HEK293T (cell line): ENCODE data around the gene PDCD6IP.

Experiments used
- CTCF ChIA-PET: fragments of 350-600 bp; formaldehyde crosslinking; extraction: SDS; loops from one replicate; lab custom pipeline; 2021; ENCODE audit warnings: antibody characterized with exemption, inconsistent platforms; lab: Yijun Ruan, JAX
- POLR2A ChIA-PET: fragments of 350-600 bp; formaldehyde crosslinking; extraction: SDS; loops from one replicate; lab custom pipeline; 2020; ENCODE audit warnings: antibody characterized with exemption, inconsistent platforms; lab: Yijun Ruan, JAX
- DNase-seq: peaks from one replicate; pipeline ENCODE4 v3.0.0; 2012; ENCODE audit warnings: mixed read lengths; ENCODE audit errors: extremely low spot score
- ARNT ChIP-seq: fragments of 450-650 bp; IDR thresholded peaks from 2 replicates; pipeline ENCODE4 v1.6.1; 2017; ENCODE audit warnings: mild to moderate bottlenecking
- BHLHE40 ChIP-seq: fragments of 450-650 bp; IDR thresholded peaks from 2 replicates; pipeline ENCODE4 v1.6.1; 2016; ENCODE audit warnings: mild to moderate bottlenecking, moderate library complexity, borderline replicate concordance
- CTBP1 ChIP-seq: fragments of 450-650 bp; IDR thresholded peaks from 2 replicates; pipeline ENCODE4 v1.6.1; 2016; ENCODE audit warnings: borderline replicate concordance
- ELF4 ChIP-seq: fragments of 450-650 bp; IDR thresholded peaks from 2 replicates; pipeline ENCODE4 v1.6.1; 2017; ENCODE audit warnings: antibody characterized with exemption
- FOXA1 ChIP-seq: fragments of 450-650 bp; IDR thresholded peaks from 2 replicates; pipeline ENCODE4 v1.6.1; 2016; ENCODE audit warnings: mild to moderate bottlenecking
- FOXK2 ChIP-seq: fragments of 450-650 bp; IDR thresholded peaks from 2 replicates; pipeline ENCODE4 v1.6.1; 2016; ENCODE audit warnings: mild to moderate bottlenecking
- FOXM1 ChIP-seq: fragments of 450-650 bp; IDR thresholded peaks from 2 replicates; pipeline ENCODE4 v1.6.1; 2017; ENCODE audit warnings: mild to moderate bottlenecking, borderline replicate concordance
- HDGF ChIP-seq: fragments of 450-650 bp; IDR thresholded peaks from 2 replicates; pipeline ENCODE4 v1.6.1; 2017; ENCODE audit warnings: antibody characterized with exemption, borderline replicate concordance
- L3MBTL2 ChIP-seq: fragments of 450-650 bp; conservative IDR thresholded peaks from 2 replicates; pipeline ENCODE4 v1.6.1; 2016; ENCODE audit warnings: mild to moderate bottlenecking
- LEF1 ChIP-seq: fragments of 450-650 bp; IDR thresholded peaks from 2 replicates; pipeline ENCODE4 v1.6.1; 2017; ENCODE audit warnings: mild to moderate bottlenecking, borderline replicate concordance
- NFRKB ChIP-seq: fragments of 450-650 bp; IDR thresholded peaks from 2 replicates; pipeline ENCODE4 v1.6.1; 2016; ENCODE audit warnings: mild to moderate bottlenecking, moderate library complexity
- PKNOX1 ChIP-seq: fragments of 450-650 bp; IDR thresholded peaks from 2 replicates; pipeline ENCODE4 v1.6.1; 2016
- SP1 ChIP-seq: fragments of 450-650 bp; IDR thresholded peaks from 2 replicates; pipeline ENCODE4 v1.6.1; 2017
- SUZ12 ChIP-seq: fragments of 450-650 bp; IDR thresholded peaks from 2 replicates; pipeline ENCODE4 v1.6.1; 2016; ENCODE audit warnings: mild to moderate bottlenecking
- TARDBP ChIP-seq: fragments of 450-650 bp; IDR thresholded peaks from 2 replicates; pipeline ENCODE4 v1.6.1; 2016
- ZNF384 ChIP-seq: fragments of 450-650 bp; IDR thresholded peaks from 2 replicates; pipeline ENCODE4 v1.6.1; 2016

PDCD6IP gene

GRCh38 chr3:33908250-33908851, 109.9 kb downstream of the PDCD6IP start:
- TF ChIP-seq SUZ12: no peak
- no peak for TF ChIP-seq ARNT
- TF ChIP-seq LEF1: no peak
- no peak for TF ChIP-seq FOXK2
- TF ChIP-seq L3MBTL2: no peak
- TF ChIP-seq FOXM1: no peak
- no peak for TF ChIP-seq TARDBP
- TF ChIP-seq BHLHE40: no peak
- no peak for TF ChIP-seq FOXA1
- no peak for TF ChIP-seq NFRKB
- TF ChIP-seq PKNOX1: no peak
- no peak for TF ChIP-seq SP1
- TF ChIP-seq CTBP1: no peak
- no peak for TF ChIP-seq ZNF384
- TF ChIP-seq ELF4: no peak
- TF ChIP-seq HDGF: no peak
- ChIA-PET CTCF (no interaction called here), POLR2A (no interaction called here)
- no peak for DNase-seq

GRCh38 chr3:33909547-33909946, 111.1 kb downstream of the PDCD6IP start:
- POLR2A ChIA-PET: no interaction called here
- TF ChIP-seq HDGF: no peak
- no peak for TF ChIP-seq SUZ12
- no peak for TF ChIP-seq BHLHE40
- no peak for TF ChIP-seq FOXA1
- no peak for TF ChIP-seq NFRKB
- TF ChIP-seq PKNOX1: no peak
- TF ChIP-seq SP1: no peak
- no peak for TF ChIP-seq CTBP1
- TF ChIP-seq FOXM1: no peak
- no peak for TF ChIP-seq ZNF384
- no peak for TF ChIP-seq L3MBTL2
- TF ChIP-seq ELF4: no peak
- no peak for TF ChIP-seq TARDBP
- TF ChIP-seq FOXK2: no peak
- CTCF ChIA-PET: interaction anchor here (1.0 kb wide), 1 partner anchor 775 kb away, joined by 3 read pairs; no protein-coding TSS in a partner anchor
- DNase-seq: no peak

- TF ChIP-seq NFRKB: no peak
- no peak for TF ChIP-seq L3MBTL2
- no peak for TF ChIP-seq FOXM1
- no peak for TF ChIP-seq FOXK2
- ChIA-PET CTCF (interaction anchor here (0.6 to 1.0 kb wide), 2 partner anchors 17 to 774 kb away, joined by 3 read pairs; no protein-coding TSS in a partner anchor), POLR2A (no interaction called here)
- no peak for DNase-seq
These were observed 111.6 kb downstream of the PDCD6IP start for GRCh38 chr3:33910031-33910430.

GRCh38 chr3:33911525-33912322, 113.3 kb downstream of the PDCD6IP start:
- TF ChIP-seq ZNF384: no peak
- TF ChIP-seq FOXK2: no peak
- no peak for TF ChIP-seq SP1
- TF ChIP-seq BHLHE40: no peak
- no peak for TF ChIP-seq LEF1
- TF ChIP-seq HDGF: no peak
- TF ChIP-seq FOXM1: no peak
- no peak for TF ChIP-seq PKNOX1
- TF ChIP-seq NFRKB: no peak
- no peak for TF ChIP-seq ELF4
- CTCF ChIA-PET: no interaction called here
- POLR2A ChIA-PET: no interaction called here
- DNase-seq: no peak

GRCh38 chr3:33914212-33914611, 115.8 kb downstream of the PDCD6IP start:
- CTCF ChIA-PET: no interaction called here
- DNase-seq: no peak
- POLR2A ChIA-PET: no interaction called here
- no peak for TF ChIP-seq FOXM1
- no peak for TF ChIP-seq FOXK2
- no peak for TF ChIP-seq LEF1
- TF ChIP-seq BHLHE40: no peak
- TF ChIP-seq L3MBTL2: no peak
- no peak for TF ChIP-seq SUZ12
- TF ChIP-seq NFRKB: no peak
- no peak for TF ChIP-seq SP1
- TF ChIP-seq HDGF: no peak
- no peak for TF ChIP-seq ARNT

GRCh38 chr3:33914731-33915379, 116.4 kb downstream of the PDCD6IP start:
- no peak for DNase-seq
- ChIA-PET CTCF (interaction anchor here (1.2 to 2.6 kb wide), 3 partner anchors 31 to 101 kb away, joined by 6 to 15 read pairs (median 11); no protein-coding TSS in a partner anchor), POLR2A (no interaction called here)
- TF ChIP-seq FOXA1 (no peak), CTBP1 (no peak), TARDBP (no peak), SUZ12 (no peak), LEF1 (no peak), ELF4 (no peak), NFRKB (no peak), L3MBTL2 (no peak), ZNF384 (no peak), BHLHE40 (no peak), HDGF (no peak), PKNOX1 (no peak), FOXK2 (no peak), FOXM1 (no peak), SP1 (no peak), ARNT (no peak)
